ENCODE measurements around the gene AGTPBP1.
"Not testable (repeated sequence)": the region's sequence is repeated elsewhere in the genome, so short reads cannot be mapped to it uniquely, and the experiment has no call there.

AGTPBP1 gene

DNA sequence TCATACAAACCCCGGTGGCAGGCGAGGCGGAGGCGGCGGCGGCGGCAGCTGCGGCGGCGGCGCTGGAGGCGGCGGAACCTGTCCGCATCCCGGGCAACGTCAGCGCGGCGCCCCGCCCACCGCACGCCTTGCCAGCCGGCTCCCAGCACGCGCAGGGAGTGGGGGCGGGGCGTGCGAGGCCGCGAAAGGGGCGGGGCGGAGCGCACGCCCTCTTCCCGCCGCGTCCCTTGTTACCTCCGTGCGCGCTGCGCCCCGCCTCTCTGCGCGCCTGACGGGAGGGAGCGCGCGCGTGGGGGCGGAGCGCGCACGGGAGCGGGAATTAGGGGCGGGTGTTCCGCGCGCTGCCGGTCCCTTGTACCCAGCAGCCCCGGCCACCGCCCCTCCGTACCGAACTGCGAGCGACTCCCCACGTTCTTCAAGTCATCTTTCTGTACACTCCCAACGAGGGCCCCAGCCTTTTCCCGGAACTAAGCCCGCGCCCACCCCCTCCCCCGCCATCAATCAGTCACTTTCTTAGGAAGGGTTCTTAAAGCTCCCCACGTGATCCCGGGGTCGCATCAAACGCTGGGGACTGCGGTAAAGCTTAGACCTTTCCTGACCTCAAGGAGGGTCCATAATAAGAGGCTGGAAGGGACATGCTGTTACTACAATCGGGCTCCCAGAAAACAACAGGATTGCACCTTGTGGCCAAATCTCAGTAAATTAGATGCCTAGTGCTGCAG lies at the start of gene AGTPBP1:
Gene AGTPBP1 (minus strand): TSS at position 80 of the 722 bp plus-strand sequence. CDS start 29,421 bp downstream, outside the sequence.
- DNase-seq = peak; percentile 95 to 99

- not testable (repeated sequence) for DNase-seq
Measured at GRCh38 chr9:85786116-85786515, 44.4 kb upstream of the AGTPBP1 start.

GRCh38 chr9:85773844-85774243 lies 32.1 kb upstream of the AGTPBP1 start:
- DNase-seq = not testable (repeated sequence)

DNA sequence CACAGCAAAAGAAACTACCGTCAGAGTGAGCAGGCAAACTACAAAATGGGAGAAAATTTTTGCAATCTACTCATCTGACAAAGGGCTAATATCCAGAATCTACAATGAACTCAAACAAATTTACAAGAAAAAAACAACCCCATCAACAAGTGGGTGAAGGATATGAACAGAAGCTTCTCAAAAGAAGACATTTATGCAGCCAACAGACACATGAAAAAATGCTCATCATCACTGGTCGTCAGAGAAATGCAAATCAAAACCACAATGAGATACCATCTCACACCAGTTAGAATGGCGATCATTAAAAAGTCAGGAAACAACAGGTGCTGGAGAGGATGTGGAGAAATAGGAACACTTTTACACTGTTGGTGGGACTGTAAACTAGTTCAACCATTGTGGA lies 20.0 kb upstream of the AGTPBP1 start:
- not testable (repeated sequence) for DNase-seq

DNA sequence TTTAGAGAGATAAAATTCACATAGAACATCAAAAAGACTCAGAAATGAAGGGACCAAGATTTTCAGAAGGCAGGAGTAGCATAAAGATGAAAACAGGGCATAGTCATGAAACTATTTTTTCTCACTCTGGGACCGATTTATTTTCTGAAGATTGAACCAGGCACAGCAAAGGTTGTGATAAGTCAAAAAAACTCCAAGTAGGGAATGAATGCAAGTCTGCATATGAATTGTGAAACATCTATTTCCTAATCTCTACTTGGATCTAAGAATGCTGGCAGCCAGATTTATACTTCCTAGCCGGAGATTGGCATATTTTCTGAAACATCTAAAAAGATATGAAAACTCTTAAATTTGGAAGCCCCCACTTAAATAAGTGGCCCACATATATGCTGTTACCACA lies 16.0 kb upstream of the AGTPBP1 start:
- not testable (repeated sequence) for DNase-seq

GRCh38 chr9:85756216-85756615 lies 14.5 kb upstream of the AGTPBP1 start:
- DNase-seq = not testable (repeated sequence)

GRCh38 chr9:85746309-85746708 lies 4.6 kb upstream of the AGTPBP1 start:
- no peak for DNase-seq

DNA sequence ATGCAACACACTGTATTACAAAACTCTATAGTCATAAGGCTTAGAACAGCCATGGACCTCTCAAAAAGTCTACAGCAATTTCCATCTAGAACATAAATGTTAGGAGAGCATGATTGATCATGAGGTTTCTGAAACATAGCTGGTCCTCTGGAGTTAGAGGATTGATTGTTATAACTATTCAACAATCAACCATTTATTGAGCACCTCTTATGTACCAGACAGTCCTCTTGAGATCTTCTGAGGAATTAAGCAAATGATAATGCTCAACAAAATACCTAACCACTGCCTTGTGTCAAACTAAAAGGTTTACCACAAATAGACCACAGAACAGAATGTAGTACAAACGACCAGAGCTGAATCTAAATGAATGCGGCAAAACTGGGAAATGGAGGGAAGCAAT lies 3.4 kb upstream of the AGTPBP1 start:
- no peak for DNase-seq

DNA sequence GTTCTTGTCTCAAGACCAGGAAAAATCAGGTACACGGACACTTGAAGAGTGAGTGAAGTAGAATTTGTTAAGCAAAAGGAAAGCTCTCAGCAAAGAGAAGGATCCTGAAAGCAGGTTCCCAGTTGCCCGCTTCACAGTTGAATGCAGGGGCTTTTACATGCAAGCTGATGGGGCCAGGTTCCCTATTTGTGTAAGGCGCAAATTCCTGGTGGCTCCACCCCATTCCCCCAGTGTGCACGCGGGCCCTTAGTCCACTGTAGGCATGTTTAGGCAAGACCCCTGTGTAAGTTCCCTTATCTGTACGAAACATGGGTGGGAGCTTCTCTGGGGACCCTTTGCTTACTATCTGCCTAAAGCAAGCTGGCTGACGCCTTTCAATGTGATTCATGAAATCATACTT lies 2.7 kb upstream of the AGTPBP1 start:
- DNase-seq = no peak

- DNase-seq = no peak
Measured at GRCh38 chr9:85743275-85744128, 1.7 kb upstream of the AGTPBP1 start.

DNA sequence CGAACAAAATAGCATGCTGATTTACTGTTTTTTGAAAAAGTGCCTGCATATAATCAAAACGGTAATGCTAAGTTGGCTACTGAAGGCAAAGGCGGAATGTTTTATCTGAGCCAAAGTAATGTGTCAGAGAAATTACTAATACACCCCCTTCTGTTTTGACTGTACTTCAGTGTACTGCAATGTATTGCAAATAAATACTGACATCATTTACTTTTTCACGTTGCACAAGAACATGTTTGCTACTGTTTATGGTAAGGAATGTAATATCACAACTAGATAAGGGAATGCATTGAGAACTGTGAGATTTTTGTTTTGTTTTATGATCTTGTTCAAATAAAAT lies 813 bp upstream of the AGTPBP1 start:
- DNase-seq = no peak

- DNase-seq = peak; percentile 43 to 51
Measured at GRCh38 chr9:85741095-85741874, 469 bp downstream of the AGTPBP1 start.

DNA sequence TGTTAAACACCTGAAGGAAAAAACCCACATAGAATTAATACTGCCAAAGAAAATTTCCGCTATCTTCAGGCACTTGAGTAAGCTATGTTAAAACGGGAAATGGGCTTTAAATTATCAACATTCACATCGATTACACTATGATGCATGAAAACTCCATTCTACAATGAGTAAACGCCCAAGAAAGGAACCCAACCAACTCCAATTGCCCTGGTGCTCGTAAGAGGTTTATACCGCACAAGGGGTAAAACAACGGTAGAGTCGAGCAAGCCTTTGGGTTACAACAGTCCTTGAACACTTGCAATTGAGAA lies 1.0 kb downstream of the AGTPBP1 start:
- no peak for DNase-seq

- no peak for DNase-seq
Measured at GRCh38 chr9:85738509-85738908, 3.2 kb downstream of the AGTPBP1 start.

DNA sequence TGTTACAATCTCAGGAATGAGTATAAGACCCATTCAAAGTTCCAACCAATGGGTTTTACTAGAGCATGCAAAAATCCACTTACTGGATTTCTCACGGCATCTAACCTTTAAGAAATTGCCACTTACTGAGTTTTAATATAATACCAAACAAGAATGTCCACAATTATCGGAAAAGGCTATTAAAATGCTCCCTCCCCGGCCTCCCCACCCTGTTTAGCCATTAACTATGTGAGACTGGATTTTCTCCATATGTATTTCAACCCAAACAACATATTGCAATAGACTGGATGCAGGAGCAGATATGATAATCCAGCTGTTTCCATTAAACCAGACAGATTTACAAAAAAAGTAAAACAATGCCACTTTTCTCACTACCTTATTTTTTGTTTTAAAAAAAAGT lies 4.1 kb downstream of the AGTPBP1 start:
- no peak for DNase-seq

- no peak for DNase-seq
Measured at GRCh38 chr9:85730916-85731630, 10.7 kb downstream of the AGTPBP1 start.

DNA sequence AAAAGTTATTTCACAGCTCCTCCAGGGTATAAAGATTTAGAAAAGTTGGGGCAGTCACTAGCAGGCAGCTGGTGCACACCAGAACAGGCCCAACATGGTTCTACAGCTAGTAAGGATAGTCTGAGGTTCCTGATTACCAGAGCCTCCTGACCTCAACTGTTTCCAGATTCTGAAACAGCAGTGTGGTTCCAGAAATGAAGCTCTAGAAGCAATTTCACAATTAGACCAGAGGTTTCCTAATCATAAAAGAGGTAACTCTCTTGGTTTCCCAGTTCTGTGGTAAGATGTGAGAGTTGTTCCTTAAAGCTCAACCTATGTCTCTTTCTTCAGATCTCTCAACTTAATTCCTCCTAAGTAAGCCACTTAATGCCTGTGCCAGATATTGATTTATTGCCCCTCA lies 11.9 kb downstream of the AGTPBP1 start:
- DNase-seq = no peak

GRCh38 chr9:85727500-85727899 lies 14.3 kb downstream of the AGTPBP1 start:
- DNase-seq = no peak

DNA sequence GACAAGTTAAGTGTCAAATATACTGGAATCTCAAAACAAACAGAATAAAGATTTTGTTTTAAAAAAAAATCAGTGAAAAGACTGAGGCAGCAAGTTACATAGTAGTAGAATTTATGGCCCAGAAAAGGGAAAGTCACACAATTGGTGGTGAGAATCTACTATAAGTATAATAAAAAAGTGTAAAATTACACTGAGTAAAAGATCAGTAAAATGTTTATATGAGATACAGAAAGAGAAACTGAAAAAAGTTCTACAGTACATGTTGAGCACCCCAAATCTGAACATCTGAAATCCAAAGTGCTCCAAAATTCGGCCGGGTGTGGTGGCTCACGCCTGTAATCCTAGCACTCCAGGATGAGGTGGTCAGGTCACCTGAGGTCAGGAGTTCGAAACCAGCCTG lies 15.0 kb downstream of the AGTPBP1 start:
- DNase-seq = no peak

DNA sequence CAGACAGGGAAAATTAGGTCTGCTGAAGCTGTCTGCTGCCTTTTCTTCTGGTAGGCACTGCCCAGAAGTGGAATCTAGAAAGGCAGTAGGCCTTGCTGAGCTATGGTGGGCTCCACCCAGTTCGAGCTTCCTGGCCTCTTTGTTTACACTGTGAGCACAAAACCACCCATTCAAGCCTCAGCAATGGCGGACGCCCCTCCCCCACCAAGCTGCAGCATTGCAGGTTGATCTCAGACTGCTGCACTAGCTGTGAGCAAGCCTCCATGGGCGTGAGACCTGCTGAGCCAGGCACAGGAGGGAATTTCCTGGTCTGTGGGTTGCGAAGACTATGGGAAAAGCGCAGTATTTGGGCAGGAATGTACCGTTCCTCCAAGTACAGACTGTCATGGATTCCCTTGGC lies 18.5 kb downstream of the AGTPBP1 start:
- DNase-seq = peak; percentile 15

- DNase-seq = not testable (repeated sequence)
Measured at GRCh38 chr9:85719411-85719810, 22.3 kb downstream of the AGTPBP1 start.

GRCh38 chr9:85717818-85718217 lies 23.9 kb downstream of the AGTPBP1 start:
- not testable (repeated sequence) for DNase-seq

GRCh38 chr9:85717220-85717619 lies 24.5 kb downstream of the AGTPBP1 start:
- DNase-seq = no peak
